Endothelial cell of umbilical vein (primary cell): ENCODE results near the gene ERLEC1. TPM values are rescaled to one million over a fixed set of nuclear protein-coding genes. Genes with fewer than 3 reads are reported as not detected.
"Not testable (repeated sequence)": the region's sequence is repeated elsewhere in the genome, so short reads cannot be mapped to it uniquely, and the experiment has no call there.

Experiments used
- BruUV-seq: library from RNA; stranded (reverse); fragments of 400-500 nt; replicated peaks from 2 replicates; lab custom pipeline; 2021; lab: Mats Ljungman, UMichigan
- CTCF ChIA-PET: fragments of 300-600, 350-600 bp; sonication (Branson Sonifier 250); formaldehyde crosslinking; loops from one replicate; lab custom pipeline; 2021; ENCODE audit warnings: antibody characterized with exemption, inconsistent platforms; lab: Charles Lee
- POLR2A ChIA-PET: fragments of 300-600, 350-600 bp; sonication (Branson Sonifier 250); formaldehyde crosslinking; loops from one replicate; lab custom pipeline; 2021; ENCODE audit warnings: antibody characterized with exemption, inconsistent platforms; lab: Charles Lee
- DNase-seq: peaks from one replicate; pipeline ENCODE4 v3.0.0-alpha.2; 2011; ENCODE audit warnings: low read depth, low spot score
- FAIRE-seq: peaks from 2 replicates; lab custom pipeline; 2011; peaks lifted over from hg19 to GRCh38; lab: Jason Lieb, UNC
- H2AFZ ChIP-seq: 2 replicates; pipeline ENCODE4 v1.6.0; 2012; ENCODE audit warnings: low read depth, low read length, control low read depth, inconsistent platforms
- H3K27ac ChIP-seq: 2 replicates; pipeline ENCODE4 v1.5.1; 2011; ENCODE audit warnings: low read depth, mild to moderate bottlenecking, control low read depth, low read length, moderate library complexity; ENCODE audit not compliant: insufficient read depth
- H3K27me3 ChIP-seq, 2 experiments: 2 replicates each; pipeline versions ENCODE4 v1.6.0 to v1.6.1; 2011; ENCODE audit warnings: low read length in 2 of 2, mixed read lengths in 1 of 2; ENCODE audit not compliant: control insufficient read depth in 2 of 2, insufficient read depth in 2 of 2
- H3K36me3 ChIP-seq, 2 experiments: 2 replicates in 1 of 2; 3 replicates in 1 of 2; pipeline ENCODE4 v1.5.1; 2011; ENCODE audit warnings: low read length in 2 of 2, mild to moderate bottlenecking in 1 of 2, moderate library complexity in 1 of 2; ENCODE audit not compliant: control insufficient read depth in 2 of 2, insufficient read depth in 2 of 2; ENCODE audit errors: extremely low read depth in 1 of 2
- H3K4me1 ChIP-seq: 3 replicates; pipeline ENCODE4 v1.5.1; 2011; ENCODE audit warnings: mild to moderate bottlenecking, low read length; ENCODE audit not compliant: control insufficient read depth, insufficient read depth; ENCODE audit errors: extremely low read depth
- H3K4me2 ChIP-seq: 2 replicates; pipeline ENCODE4 v1.6.1; 2011; ENCODE audit warnings: low read length, control low read depth, mixed read lengths; ENCODE audit not compliant: insufficient read depth
- H3K4me3 ChIP-seq, 3 experiments: fragments of 200-600 bp in 1 of 3; sonication (generic), shearing (Covaris generic) in 1 of 3; replicated peaks in 1 of 3; 2 replicates each; pipeline ENCODE4 v1.5.1; 2011 to 2016; ENCODE audit warnings: control low read depth in 3 of 3, low read length in 3 of 3, mild to moderate bottlenecking in 2 of 3, inconsistent platforms in 1 of 3, low read depth in 1 of 3, moderate library complexity in 1 of 3; ENCODE audit not compliant: insufficient read depth in 1 of 3
- H3K79me2 ChIP-seq: 2 replicates; pipeline ENCODE4 v1.6.0; 2012; ENCODE audit warnings: low read length, inconsistent platforms; ENCODE audit not compliant: control insufficient read depth, insufficient read depth
- H3K9ac ChIP-seq: replicated peaks from 2 replicates; pipeline ENCODE3; 2011; ENCODE audit warnings: low read length, control low read depth; ENCODE audit not compliant: insufficient read depth; ENCODE audit errors: extremely low read depth
- H3K9me1 ChIP-seq: replicated peaks from 3 replicates; pipeline ENCODE4 v1.6.0; 2011; ENCODE audit warnings: mild to moderate bottlenecking, low read length; ENCODE audit not compliant: control insufficient read depth, insufficient read depth; ENCODE audit errors: extremely low read depth
- H3K9me3 ChIP-seq: replicated peaks from 2 replicates; pipeline ENCODE4 v1.5.1; 2012; ENCODE audit warnings: low read length, inconsistent platforms; ENCODE audit not compliant: control insufficient read depth, insufficient read depth
- H4K20me1 ChIP-seq: replicated peaks from 2 replicates; pipeline ENCODE3; 2011; ENCODE audit warnings: mild to moderate bottlenecking, low read length; ENCODE audit not compliant: control insufficient read depth, insufficient read depth; ENCODE audit errors: extremely low read depth
- CTCF ChIP-seq, 2 donors: IDR thresholded peaks; 1 replicate in 1 of 2; 2 replicates in 1 of 2; pipeline ENCODE4 v1.5.1; 2011; ENCODE audit warnings: low read length in 2 of 2, mild to moderate bottlenecking in 2 of 2, moderate library complexity in 2 of 2, control low read depth in 1 of 2, inconsistent platforms in 1 of 2, low read depth in 1 of 2; ENCODE audit not compliant: insufficient read depth in 1 of 2; ENCODE audit errors: extremely low read depth in 1 of 2
- EZH2 ChIP-seq: IDR thresholded peaks from 2 replicates; pipeline ENCODE4 v1.6.1; 2012; ENCODE audit warnings: borderline replicate concordance, low read depth, mild to moderate bottlenecking, moderate library complexity, low read length, inconsistent platforms; ENCODE audit not compliant: severe bottlenecking
- FOS ChIP-seq: IDR thresholded peaks from 2 replicates; pipeline ENCODE4 v1.6.1; 2011; ENCODE audit warnings: mild to moderate bottlenecking, low read length, moderate library complexity, borderline replicate concordance; ENCODE audit not compliant: insufficient read depth
- GATA2 ChIP-seq: IDR thresholded peaks from 2 replicates; pipeline ENCODE4 v1.7.0; 2011; ENCODE audit warnings: low read depth, mild to moderate bottlenecking, moderate library complexity, mixed read lengths, low read length; ENCODE audit not compliant: insufficient read length, insufficient read depth
- JUN ChIP-seq: IDR thresholded peaks from 2 replicates; pipeline ENCODE4 v1.6.1; 2011; ENCODE audit warnings: borderline replicate concordance, low read depth; ENCODE audit not compliant: insufficient read length, insufficient read depth
- MAX ChIP-seq: IDR thresholded peaks from 2 replicates; pipeline ENCODE4 v1.6.1; 2011; ENCODE audit not compliant: insufficient read depth, insufficient read length
- MYC ChIP-seq: IDR thresholded peaks from one replicate; pipeline ENCODE4 v1.6.1; 2011; ENCODE audit warnings: mild to moderate bottlenecking, low read depth, low read length
- POLR2A ChIP-seq: IDR thresholded peaks from 2 replicates; pipeline ENCODE4 v1.6.1; 2012; ENCODE audit warnings: low read depth, mild to moderate bottlenecking, control low read depth, low read length
- POLR2AphosphoS5 ChIP-seq: IDR thresholded peaks from 2 replicates; pipeline ENCODE4 v1.6.1; 2012; ENCODE audit warnings: low read depth, mild to moderate bottlenecking, control low read depth, low read length, moderate library complexity; ENCODE audit not compliant: insufficient read depth
- dilution Hi-C: fragments of 300-500 bp; cut with MboI; formaldehyde crosslinking; loops from one replicate; pipeline ENCODE4 v1.15.0; 2019; ENCODE audit warnings: low sequenced_read_pairs; ENCODE audit not compliant: extremely low pct_ligation_motif_present
- intact Hi-C: fragments of 100-400 bp; cut with micrococcal nuclease; formaldehyde crosslinking; loops from one replicate; pipeline ENCODE4 v1.10.0; 2022
- polyA plus RNA-seq, 4 experiments: library from polyadenylated mRNA; depleted of rRNA in 3 of 4; stranded (reverse) in 3 of 4; unstranded in 1 of 4; fragments of >200 nt; gene quantifications; 2 replicates each; pipeline versions ENCODE4 v1.2.1 to v1.2.3, GENCODE V29; 2011 to 2012; ENCODE audit warnings: missing spikeins in 1 of 4
- total RNA-seq: library from RNA; stranded (reverse); gene quantifications from 2 replicates; pipeline ENCODE4 v1.2.3, GENCODE V29; 2021

The ERLEC1 gene
- total and polyA plus RNA-seq, 2 donors (not counting 3 experiments of a cell fraction or from before 2014, with no cell fraction given) = 23.1 to 37.6 TPM

- H3K4me2 ChIP-seq = no peak overlapping the region
- no peaks in the 10 kb centered on the region for H3K9me3 ChIP-seq
- H3K4me3 ChIP-seq = no peak overlapping the region
- H3K79me2 ChIP-seq = no peaks in the 10 kb centered on the region
- POLR2A ChIA-PET = no interaction called here
- H3K4me1 ChIP-seq = no peaks in the 10 kb centered on the region
- TF ChIP-seq CTCF (IDR thresholded peaks at IDR 0.05; ENCODE audit: extremely low read depth in 1 of 2, insufficient read depth in 1 of 2, low read depth in 1 of 2, low read length in 2 of 2) = no peak
- no peak for TF ChIP-seq POLR2AphosphoS5
- TF ChIP-seq GATA2 = no peak
- no peak for TF ChIP-seq MYC
- no peak for TF ChIP-seq EZH2
- TF ChIP-seq FOS = no peak
- TF ChIP-seq MAX = no peak
- TF ChIP-seq POLR2A = no peak
- no peak for TF ChIP-seq JUN
- H3K36me3 ChIP-seq = no peaks in the 10 kb centered on the region
- H3K27me3 ChIP-seq = no peaks in the 10 kb centered on the region
- no peaks in the 10 kb centered on the region for H3K9me1 ChIP-seq
- CTCF ChIA-PET = no interaction called here
- dilution Hi-C loops = no loop called here
- H4K20me1 ChIP-seq = no peaks in the 10 kb centered on the region
- H3K9ac ChIP-seq = no peak overlapping the region
- no TSS peak for BruUV-seq
- no peak overlapping the region for H2AFZ ChIP-seq
- FAIRE-seq = no peak
- H3K27ac ChIP-seq = no peak overlapping the region
- intact Hi-C loops = no loop called here
- no peak for DNase-seq
Observed at GRCh38 chr2:53829273-53829979, 42.6 kb downstream of the ERLEC1 start.

GRCh38 chr2:53829980-53830290 is 43.1 kb downstream of the ERLEC1 start:
- intact Hi-C loops, dilution Hi-C loops: not testable (repeated sequence)

More at GRCh38 chr2:53829980-53830290, 43.1 kb downstream of the ERLEC1 start:
- H3K4me2 ChIP-seq, H3K27ac ChIP-seq, H3K79me2 ChIP-seq, FAIRE-seq, H2AFZ ChIP-seq, H4K20me1 ChIP-seq, CTCF ChIA-PET, BruUV-seq, H3K36me3 ChIP-seq, H3K9ac ChIP-seq, H3K4me1 ChIP-seq, DNase-seq, H3K27me3 ChIP-seq, H3K4me3 ChIP-seq, POLR2A ChIA-PET, H3K9me1 ChIP-seq, H3K9me3 ChIP-seq: not testable (repeated sequence)
